GM12878 (cell line): ENCODE data around the gene ISG20L2. TPM values are rescaled to one million over a fixed set of nuclear protein-coding genes. Genes with fewer than 3 reads are reported as not detected.

Source experiments
- ATAC-seq: fragments of 200-7000 bp; cut with Tn5 transposase; 3 replicates; pipeline ENCODE4 v1.9.1; 2020; ENCODE audit warnings: mild to moderate bottlenecking, moderate library complexity
- BruUV-seq: library from RNA; stranded (reverse); fragments of 400-500 nt; replicated peaks from 2 replicates; lab custom pipeline; 2021; lab: Mats Ljungman, UMichigan
- CTCF ChIA-PET: fragments of 300-600 bp; sonication (Branson Sonifier 250); formaldehyde crosslinking; extraction: SDS; loops from one replicate; lab custom pipeline; 2021; ENCODE audit warnings: inconsistent platforms; lab: Yijun Ruan, JAX
- POLR2A ChIA-PET: fragments of 350-600 bp; formaldehyde crosslinking; extraction: SDS; loops from one replicate; lab custom pipeline; 2021; ENCODE audit warnings: inconsistent platforms; lab: Charles Lee
- RAD21 ChIA-PET: fragments of 300-600 bp; sonication (Branson Sonifier 250); formaldehyde crosslinking; loops from one replicate; lab custom pipeline; 2023; ENCODE audit warnings: antibody characterized with exemption; ENCODE audit not compliant: unreplicated experiment; lab: Charles Lee
- SMC1A ChIA-PET: fragments of 300-600 bp; sonication (Branson Sonifier 250); formaldehyde crosslinking; loops from one replicate; lab custom pipeline; 2023; ENCODE audit not compliant: unreplicated experiment, uncharacterized antibody; lab: Charles Lee
- DNase-seq: peaks from one replicate; pipeline ENCODE4 v3.0.0-alpha.2; 2011; ENCODE audit warnings: low read depth, low spot score
- FAIRE-seq: peaks from 3 replicates; lab custom pipeline; 2011; peaks lifted over from hg19 to GRCh38; lab: Jason Lieb, UNC
- H2AFZ ChIP-seq: 2 replicates; pipeline ENCODE4 v1.6.0; 2011; ENCODE audit warnings: low read depth, low read length, control low read depth; ENCODE audit not compliant: control insufficient read depth
- H3K27ac ChIP-seq: 2 replicates; pipeline ENCODE4 v1.5.1; 2011; ENCODE audit warnings: control low read depth; ENCODE audit not compliant: control insufficient read depth, insufficient read depth
- H3K27me3 ChIP-seq, 2 experiments: replicated peaks in 1 of 2; 2 replicates each; pipeline versions ENCODE4 v1.6.0 to v1.6.1; 2011; ENCODE audit warnings: low read length in 1 of 2; ENCODE audit not compliant: control insufficient read depth in 2 of 2, insufficient read depth in 2 of 2
- H3K36me3 ChIP-seq, 2 experiments: 2 replicates each; pipeline ENCODE4 v1.5.1; 2011; ENCODE audit warnings: low read length in 1 of 2; ENCODE audit not compliant: control insufficient read depth in 2 of 2, insufficient read depth in 2 of 2
- H3K4me1 ChIP-seq: 2 replicates; pipeline ENCODE4 v1.6.1; 2011; ENCODE audit warnings: mild to moderate bottlenecking, low read length, moderate library complexity, mixed read lengths; ENCODE audit not compliant: control insufficient read depth, insufficient read depth
- H3K4me2 ChIP-seq: 2 replicates; pipeline ENCODE4 v1.6.0; 2011; ENCODE audit warnings: control low read depth; ENCODE audit not compliant: control insufficient read depth, insufficient read depth
- H3K4me3 ChIP-seq: fragments of 200-600 bp; sonication (generic); 2 replicates; pipeline ENCODE4 v1.5.1; 2016
- H3K79me2 ChIP-seq: 2 replicates; pipeline ENCODE4 v1.6.0; 2011; ENCODE audit warnings: low read length; ENCODE audit not compliant: control insufficient read depth, insufficient read depth
- H3K9ac ChIP-seq: 2 replicates; pipeline ENCODE4 v1.8.0; 2011; ENCODE audit warnings: low read length, control low read depth, mixed read lengths; ENCODE audit not compliant: control insufficient read depth, insufficient read depth
- H3K9me3 ChIP-seq: replicated peaks from 3 replicates; pipeline ENCODE4 v1.5.1; 2011; ENCODE audit warnings: mild to moderate bottlenecking, low read length; ENCODE audit not compliant: control insufficient read depth, insufficient read depth
- H4K20me1 ChIP-seq: 2 replicates; pipeline ENCODE4 v1.6.0; 2011; ENCODE audit not compliant: control insufficient read depth, insufficient read depth
- BHLHE40 ChIP-seq, 2 experiments: fragments of 450-650 bp in 1 of 2; IDR thresholded peaks; 2 replicates each; pipeline ENCODE4 v1.6.1; 2011 to 2017; ENCODE audit warnings: low read depth in 2 of 2, borderline replicate concordance in 1 of 2, improper control_type of control experiment in 1 of 2, low read length in 1 of 2, mild to moderate bottlenecking in 1 of 2
- ZBTB33 ChIP-seq: fragments of 450-650 bp; IDR thresholded peaks from 2 replicates; pipeline ENCODE4 v1.6.1; 2017; ENCODE audit warnings: mild to moderate bottlenecking
- WGBS: methylation state at CpG from one replicate; pipeline ENCODE4 v1.1.6; 2016; ENCODE audit warnings: low lambda C conversion rate; ENCODE audit not compliant: insufficient replicate concordance, insufficient coverage; ENCODE audit errors: missing lambda C conversion rate; 5-methylcytosine and 5-hydroxymethylcytosine counted together
- in situ Hi-C: fragments of 300-500 bp; cut with MboI; formaldehyde crosslinking; loops from 9 replicates; pipeline ENCODE4 v1.14.3; 2018; ENCODE audit warnings: mixed read lengths
- intact Hi-C: fragments of 100-400 bp; cut with micrococcal nuclease; formaldehyde crosslinking; loops from one replicate; pipeline ENCODE4 v1.14.2; 2022; ENCODE audit not compliant: unreplicated experiment
- polyA plus RNA-seq, 11 experiments: library from polyadenylated mRNA; depleted of rRNA in 4 of 11; unstranded in 6 of 11; stranded (reverse) in 5 of 11; fragments of >200 nt; fragmentation: Nextera tagmentation in 4 of 11; fragmentation: Illumina TruSeq in 1 of 11; extraction: Ambion mirVana in 4 of 11; extraction: Trizol in 1 of 11; gene quantifications; 1 replicate in 1 of 11; 2 replicates in 10 of 11; pipeline versions ENCODE4 v1.2.1 to v1.2.3, GENCODE V29; 2011 to 2016; ENCODE audit warnings: inconsistent platforms in 2 of 11, missing spikeins in 2 of 11, low read depth in 1 of 11
- total RNA-seq, 4 experiments: library from RNA; depleted of rRNA in 3 of 4; stranded (reverse); fragments of >200 nt in 3 of 4; fragmentation: Illumina TruSeq in 1 of 4; extraction: Trizol in 1 of 4; gene quantifications; 2 replicates each; pipeline versions ENCODE4 v1.2.1 to v1.2.3, GENCODE V29; 2013 to 2021

ISG20L2 gene
- total and polyA plus RNA-seq, 10 of the 15 experiments (the other 5 are each of a cell fraction or from before 2014, with no cell fraction given) = 16.4 to 111 (median 48.0) TPM

- Histone ChIP-seq H3K4me1 (peaks cover 6% of the 10 kb centered on the region), H3K79me2 (no peaks in the 10 kb centered on the region), H2AFZ (no peak overlapping the region; the same call in 1 of the 2 replicates), H3K9ac (no peak overlapping the region), H3K4me2 (no peak overlapping the region), H3K9me3 (no peaks in the 10 kb centered on the region), H3K4me3 (no peak overlapping the region), H3K27me3 (peaks cover 10 to 15% of the 10 kb centered on the region in 2 experiments), H3K27ac (no peak overlapping the region), H3K36me3 (no peaks in the 10 kb centered on the region; a peak in 1 of 4 replicates), H4K20me1 (no peaks in the 10 kb centered on the region; the same call in 1 of the 2 replicates)
- WGBS = 8% methylated on average over 29 of the region's 29 CpGs
- ATAC-seq (no peak), FAIRE-seq (no peak), DNase-seq (no peak)
- POLR2A ChIA-PET = no interaction called here
- TF ChIP-seq ZBTB33 = no peak
- TF ChIP-seq BHLHE40 (IDR thresholded peaks at IDR 0.05; ENCODE audit: borderline replicate concordance in 1 of 2, low read depth in 2 of 2, low read length in 1 of 2) = peak in 1 of 2 experiments; percentile 23; a peak in 1 of 4 replicates
- in situ Hi-C loops (no loop called here), intact Hi-C loops (no loop called here)
- no TSS peak for BruUV-seq
- RAD21 ChIA-PET = interaction anchor here (1.5 to 3.6 kb wide), 3 partner anchors 21 to 81 kb away, joined by 5 to 19 read pairs (median 15); no protein-coding TSS in a partner anchor
- CTCF ChIA-PET = interaction anchor here (1.0 to 9.5 kb wide), 12 partner anchors 10 to 184 kb away, joined by 3 to 157 read pairs (median 6); partner anchors contain the start of genes HAPLN2, INSRR, ISG20L2 and METTL25B
- SMC1A ChIA-PET = interaction anchor here (0.8 kb wide), 1 partner anchor 15 kb away, joined by 3 read pairs; no protein-coding TSS in a partner anchor
Observed at GRCh38 chr1:156704930-156705320, 23.6 kb downstream of the ISG20L2 start.
